ENCODE measurements around the gene NLRP6.
"Not testable (repeated sequence)": the region's sequence is repeated elsewhere in the genome, so short reads cannot be mapped to it uniquely, and the experiment has no call there.

NLRP6 gene

DNA sequence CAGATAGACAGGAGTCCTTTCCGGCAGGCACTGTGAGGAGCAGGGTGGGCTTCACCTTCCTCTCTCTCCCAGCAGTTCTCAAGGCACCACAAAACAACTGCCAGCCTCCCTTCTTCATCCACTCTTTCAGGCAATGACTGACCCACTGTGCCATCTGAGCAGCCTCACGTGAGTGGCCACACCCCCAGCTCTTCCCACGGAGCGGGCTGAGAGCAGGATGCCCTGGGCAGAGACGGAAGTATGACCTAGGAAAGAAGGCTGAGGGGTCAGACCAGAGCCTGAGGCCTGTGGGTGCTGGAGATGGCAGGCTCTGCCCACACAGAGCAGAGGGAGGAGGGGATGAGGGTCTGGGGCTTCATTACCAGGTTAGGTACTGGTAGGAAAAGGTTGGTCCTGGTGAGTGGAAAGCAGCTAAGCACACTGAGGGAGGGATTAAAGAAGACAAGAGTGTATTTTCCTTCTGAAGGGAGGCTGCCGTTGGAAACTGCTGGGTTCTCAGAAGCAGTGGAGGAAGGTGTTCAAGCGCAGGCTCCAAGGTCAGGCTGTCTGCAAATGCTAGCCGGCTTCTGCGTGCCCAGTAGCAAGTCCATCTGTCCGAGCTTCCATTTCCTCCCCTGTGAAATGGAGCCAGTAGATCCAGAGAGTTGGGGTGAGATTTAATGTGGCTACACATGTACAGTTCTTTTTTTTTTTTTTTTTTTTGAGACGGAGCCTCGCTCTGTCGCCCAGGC lies 4.6 kb downstream of the NLRP6 start:
- DNase-seq: no peak

- DNase-seq: no peak
Measured at GRCh38 chr11:283405-284104, 5.3 kb downstream of the NLRP6 start.

GRCh38 chr11:284105-285020 lies 6.2 kb downstream of the NLRP6 start:
- no peak for DNase-seq

GRCh38 chr11:285021-285893 lies 7.0 kb downstream of the NLRP6 start:
- no peak for DNase-seq

- no peak for DNase-seq
Measured at GRCh38 chr11:285894-286220, 7.7 kb downstream of the NLRP6 start.

DNA sequence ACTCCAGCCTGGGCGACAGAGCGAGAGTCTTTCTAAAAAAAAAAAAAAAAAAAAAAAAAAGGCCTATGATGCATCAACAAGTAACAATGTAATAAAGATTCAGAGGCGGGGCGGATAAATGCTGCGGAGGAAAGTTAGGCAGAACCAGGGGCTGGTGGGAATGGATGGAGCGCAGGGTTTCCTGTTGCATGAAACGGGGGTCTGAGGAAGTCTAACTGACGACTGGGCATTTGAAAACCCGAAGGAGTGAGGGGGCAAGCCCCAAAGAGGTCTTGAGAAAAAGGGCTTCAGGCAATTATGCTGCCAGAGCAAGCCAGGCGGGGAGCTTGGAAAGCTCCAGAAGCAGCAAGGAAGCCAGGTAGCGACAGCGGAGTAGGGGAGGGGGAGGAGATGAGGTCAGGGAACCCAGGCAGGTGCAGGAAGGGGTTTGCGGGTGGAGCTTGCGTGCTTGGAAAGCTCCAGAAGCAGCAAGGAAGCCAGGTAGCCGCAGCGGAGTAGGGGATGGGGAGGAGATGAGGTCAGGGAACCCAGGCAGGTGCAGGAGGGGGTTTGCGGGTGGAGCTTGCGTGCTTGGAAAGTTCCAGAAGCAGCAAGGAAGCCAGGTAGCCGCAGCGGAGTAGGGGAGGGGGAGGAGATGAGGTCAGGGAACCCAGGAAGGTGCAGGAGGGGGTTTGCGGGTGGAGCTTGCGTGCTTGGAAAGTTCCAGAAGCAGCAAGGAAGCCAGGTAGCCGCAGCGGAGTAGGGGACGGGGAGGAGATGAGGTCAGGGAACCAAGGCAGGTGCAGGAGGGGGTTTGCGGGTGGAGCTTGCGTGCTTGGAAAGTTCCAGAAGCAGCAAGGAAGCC lies 9.0 kb downstream of the NLRP6 start:
- DNase-seq: not testable (repeated sequence)

DNA sequence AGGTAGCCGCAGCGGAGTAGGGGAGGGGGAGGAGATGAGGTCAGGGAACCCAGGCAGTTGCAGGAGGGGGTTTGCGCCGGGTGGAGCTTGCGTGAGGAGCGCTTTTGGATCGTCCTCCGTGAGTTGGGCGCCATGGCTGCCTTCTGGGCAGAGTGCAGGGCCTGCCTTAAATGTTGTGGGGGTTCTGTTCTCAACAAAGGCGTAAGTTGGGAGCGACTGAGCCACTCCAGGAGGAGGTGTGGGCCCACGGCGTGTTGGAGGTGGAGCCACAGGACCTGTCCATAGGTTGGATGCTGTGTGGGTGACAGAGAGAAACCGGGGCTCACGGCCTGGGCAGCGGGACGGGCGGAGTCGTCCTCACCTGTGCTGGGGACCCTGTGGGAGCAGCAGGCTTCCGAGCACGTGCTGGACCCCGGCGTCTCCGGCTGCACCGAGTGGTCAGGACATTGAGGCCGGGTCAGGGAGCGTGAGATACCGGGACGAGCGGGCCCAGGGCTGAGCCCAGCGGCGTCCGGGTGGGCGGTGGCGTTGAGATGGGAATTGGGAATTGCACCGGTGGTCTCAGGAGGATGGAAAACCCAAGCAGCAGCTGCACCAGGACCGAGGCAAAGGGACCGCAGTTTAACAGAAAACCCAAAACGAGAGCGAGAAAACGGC lies 9.7 kb downstream of the NLRP6 start:
- no peak for DNase-seq

- DNase-seq: peak; percentile 54
Measured at GRCh38 chr11:288478-289397, 10.5 kb downstream of the NLRP6 start, which contains the start of gene PGGHG. PGGHG (plus strand) TSS chr11:289126; CDS start chr11:289817, 691 bp downstream.

- no peak for DNase-seq
Measured at GRCh38 chr11:289398-289711, 11.1 kb downstream of the NLRP6 start.

DNA sequence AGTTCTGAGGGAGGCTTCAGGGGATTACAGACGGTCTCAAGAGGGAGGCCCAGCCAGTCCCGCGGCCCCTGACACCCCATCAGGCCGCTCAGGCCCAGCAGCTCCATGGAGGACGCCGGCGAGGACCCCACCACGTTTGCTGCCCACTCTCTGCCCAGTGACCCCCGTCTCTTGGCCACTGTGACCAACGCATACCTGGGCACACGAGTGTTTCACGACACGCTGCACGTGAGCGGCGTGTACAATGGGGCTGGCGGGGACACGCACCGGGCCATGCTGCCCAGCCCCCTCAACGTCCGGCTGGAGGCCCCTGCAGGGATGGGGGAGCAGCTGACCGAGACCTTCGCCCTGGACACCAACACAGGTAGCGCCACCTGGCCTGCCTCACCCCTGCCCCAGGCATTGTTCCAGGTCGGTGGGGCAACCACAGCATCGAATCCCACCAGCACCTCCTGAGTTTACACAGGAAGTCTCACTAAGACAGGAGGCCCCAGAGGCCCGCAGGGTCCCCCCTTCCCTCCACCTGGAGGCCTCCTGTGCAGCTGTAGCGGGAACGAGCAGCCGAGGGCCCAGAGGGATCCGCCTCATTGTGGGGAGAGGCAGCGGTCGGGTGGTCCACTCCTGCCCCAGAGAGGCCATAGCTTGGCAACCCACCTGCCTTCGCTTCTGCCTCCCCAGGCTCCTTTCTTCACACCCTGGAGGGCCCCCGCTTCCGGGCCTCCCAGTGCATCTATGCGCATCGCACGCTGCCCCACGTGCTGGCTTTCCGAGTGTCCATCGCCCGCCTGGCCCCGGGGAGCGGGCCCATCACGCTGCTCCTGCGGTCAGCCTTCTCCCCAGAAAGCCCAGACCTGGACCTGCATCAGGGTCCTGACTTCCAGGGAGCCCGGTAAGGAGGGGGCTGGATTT lies 11.8 kb downstream of the NLRP6 start:
- no peak for DNase-seq

DNA sequence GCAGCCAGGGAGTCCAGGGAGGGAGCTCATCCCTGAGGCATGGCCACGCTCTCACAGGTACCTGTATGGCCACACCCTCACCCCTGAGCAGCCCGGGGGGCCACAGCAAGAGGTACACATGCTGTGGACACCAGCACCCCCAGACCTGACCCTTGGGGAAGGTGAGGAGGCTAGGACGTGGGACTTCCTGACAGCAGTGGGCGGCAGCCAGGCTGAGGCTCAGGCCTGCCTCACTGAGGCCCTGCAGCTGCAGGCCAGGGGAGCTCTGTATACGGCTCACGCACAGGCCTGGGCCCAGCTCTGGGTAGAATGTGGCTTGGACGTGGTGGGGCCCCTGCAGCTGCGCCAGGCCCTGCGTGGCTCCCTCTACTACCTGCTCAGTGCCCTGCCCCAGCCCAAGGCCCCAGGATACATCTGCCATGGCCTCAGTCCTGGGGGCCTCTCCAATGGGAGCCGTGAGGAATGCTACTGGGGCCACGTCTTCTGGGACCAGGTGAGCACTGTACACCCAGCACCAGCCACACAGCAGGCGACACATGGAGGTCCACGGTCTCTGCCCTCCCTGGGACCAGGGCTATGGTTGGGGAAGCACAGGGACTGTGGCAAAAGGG lies 12.5 kb downstream of the NLRP6 start:
- DNase-seq: no peak

DNA sequence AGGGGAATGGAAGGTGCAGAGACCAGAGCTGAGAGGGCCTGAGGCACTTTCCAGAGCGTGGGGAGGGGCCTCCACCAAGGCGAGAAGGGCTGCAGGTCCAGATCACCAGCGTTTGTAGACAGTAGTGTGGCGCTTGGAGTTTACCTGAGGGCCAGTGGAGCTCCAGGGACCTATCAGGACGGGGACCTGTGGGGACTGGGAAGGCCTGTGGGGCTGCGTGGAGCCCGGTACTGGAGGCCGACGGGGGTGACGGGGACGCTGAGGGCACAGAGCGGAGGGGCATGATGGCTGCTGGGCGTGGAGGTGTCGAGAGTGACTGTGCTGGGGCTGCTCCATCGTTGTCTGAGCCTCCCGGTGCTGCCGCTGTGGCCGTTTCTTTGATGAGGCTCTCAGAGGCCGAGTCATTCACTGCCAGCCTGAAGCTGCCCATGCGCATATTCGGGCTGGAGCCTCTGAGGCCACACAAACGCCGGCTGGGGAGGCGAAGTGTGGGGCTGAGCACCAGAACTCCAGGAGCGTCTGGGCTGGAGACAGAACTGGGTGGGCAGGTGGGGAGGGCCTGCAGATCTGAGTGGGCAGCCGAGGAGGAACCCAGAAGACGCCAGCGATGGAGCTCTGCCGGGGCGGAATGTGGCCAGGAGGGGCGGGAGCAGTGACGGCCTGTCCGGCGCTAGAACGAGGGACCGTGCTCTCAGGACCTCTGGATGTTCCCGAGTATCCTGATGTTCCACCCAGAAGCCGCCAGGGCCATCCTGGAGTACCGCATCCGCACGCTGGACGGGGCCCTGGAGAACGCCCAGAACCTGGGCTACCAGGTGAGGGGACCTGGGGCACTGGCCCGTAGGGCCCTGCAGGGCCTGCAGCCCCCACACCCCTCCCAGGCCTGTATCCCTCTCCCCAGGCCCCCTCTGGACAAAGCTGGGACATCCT lies 13.3 kb downstream of the NLRP6 start:
- DNase-seq: no peak

DNA sequence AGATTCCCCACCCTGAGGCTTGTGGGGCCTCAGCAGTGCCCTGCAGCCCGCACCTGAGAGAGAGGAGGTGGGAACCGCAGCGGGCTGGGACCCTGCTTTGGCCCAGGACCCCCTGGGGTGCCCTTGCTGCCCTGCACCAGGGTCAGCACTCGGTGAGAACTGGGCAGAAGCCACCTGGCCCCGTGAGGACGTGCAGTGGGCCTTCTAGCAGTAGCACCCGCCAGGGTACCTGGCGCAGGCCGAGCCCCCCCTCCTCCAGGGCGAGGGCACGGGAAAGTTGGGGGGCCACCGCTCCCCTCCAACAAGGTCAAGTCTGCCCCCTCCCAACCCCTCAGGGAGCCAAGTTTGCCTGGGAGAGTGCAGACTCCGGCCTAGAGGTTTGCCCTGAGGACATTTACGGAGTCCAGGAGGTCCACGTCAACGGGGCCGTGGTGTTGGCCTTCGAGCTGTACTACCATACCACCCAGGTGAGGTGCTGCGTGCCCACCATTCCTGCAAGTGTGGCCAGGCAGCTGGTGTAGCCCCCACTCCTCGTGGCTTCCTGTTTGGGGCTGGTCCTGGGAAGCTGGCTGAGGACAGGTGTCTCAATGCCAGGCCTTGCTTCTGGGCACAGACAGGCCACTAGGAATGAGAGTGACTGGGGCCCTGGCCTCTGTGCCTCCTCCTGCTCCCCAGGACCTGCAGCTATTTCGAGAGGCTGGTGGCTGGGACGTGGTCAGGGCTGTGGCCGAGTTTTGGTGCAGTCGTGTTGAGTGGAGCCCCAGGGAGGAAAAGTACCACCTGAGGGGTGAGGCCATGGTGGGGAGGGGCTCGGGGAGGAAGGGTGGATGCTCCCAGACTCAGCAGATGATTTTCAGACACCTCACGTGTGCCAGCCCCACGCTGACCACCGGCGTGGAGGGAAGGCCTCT lies 14.3 kb downstream of the NLRP6 start:
- DNase-seq: no peak

DNA sequence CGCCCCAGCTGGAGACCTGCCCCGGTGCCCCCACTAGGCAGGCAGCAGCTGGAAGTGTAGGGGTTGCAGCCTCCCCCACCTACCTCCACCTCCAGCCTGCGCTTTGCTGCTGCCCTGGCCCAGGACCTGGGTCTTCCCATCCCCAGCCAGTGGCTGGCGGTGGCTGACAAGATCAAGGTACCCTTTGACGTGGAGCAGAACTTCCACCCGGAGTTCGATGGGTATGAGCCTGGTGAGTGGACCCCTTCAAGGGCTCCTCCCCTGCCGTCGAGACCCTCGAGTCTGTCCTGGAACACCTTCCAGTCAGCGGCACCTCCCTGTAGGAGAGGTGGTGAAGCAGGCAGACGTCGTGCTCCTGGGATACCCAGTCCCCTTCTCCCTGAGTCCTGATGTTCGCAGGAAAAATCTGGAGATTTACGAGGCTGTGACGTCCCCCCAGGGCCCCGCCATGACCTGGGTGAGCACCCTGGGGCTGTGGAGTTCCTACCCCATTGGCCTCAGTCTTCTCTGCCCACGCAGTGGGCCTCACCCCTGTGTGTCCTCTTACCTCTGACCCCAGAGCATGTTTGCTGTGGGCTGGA lies 15.2 kb downstream of the NLRP6 start:
- no peak for DNase-seq

- no peak for DNase-seq
Measured at GRCh38 chr11:293852-294661, 15.8 kb downstream of the NLRP6 start.

Data from fibroblast of skin of right biceps (primary cell).